ENCODE results near the gene SMIM9. TPM values are rescaled to one million over a fixed set of nuclear protein-coding genes. Genes with fewer than 3 reads are reported as not detected.

The SMIM9 gene
- total RNA-seq, 1 experiment from 2014 or later: not detected

DNA sequence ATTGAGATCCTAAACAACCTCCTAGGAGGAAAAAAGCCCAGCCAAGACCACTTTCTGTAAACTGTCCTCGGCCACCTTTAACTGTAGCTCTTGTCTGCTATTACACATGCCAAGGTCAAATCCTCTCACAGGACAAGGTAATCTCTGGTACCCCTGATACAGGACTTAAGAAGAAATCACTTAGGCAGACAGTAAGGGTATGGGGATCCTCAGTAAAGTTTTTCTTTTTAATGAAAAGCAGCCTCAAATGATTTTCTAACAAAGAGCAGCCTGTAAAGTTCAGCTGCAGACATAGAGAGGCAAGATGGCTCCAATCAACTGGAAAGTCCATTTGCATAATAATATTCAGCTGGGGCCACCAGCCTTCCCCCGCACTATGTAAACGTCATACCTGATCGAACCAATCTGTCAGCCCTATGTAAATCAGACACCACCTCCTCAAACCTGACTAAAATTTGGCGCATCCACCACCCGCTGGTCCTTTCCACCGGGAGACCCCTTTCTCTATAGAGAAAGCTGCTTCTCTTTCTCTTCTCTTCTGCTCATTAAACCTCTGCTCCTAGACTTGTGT is 14.6 kb downstream of the SMIM9 start:
- Mint-ChIP-seq H3K27me3 (ENCODE audit: low read depth) (no peaks in the 10 kb centered on the region), H3K4me3 (peak overlapping the region; percentile 36), H3K36me3 (peaks cover 10% of the 10 kb centered on the region), H3K4me1 (peaks cover 39% of the 10 kb centered on the region), H3K27ac (peak overlapping the region; percentile 95), H3K9me3 (peaks cover 8% of the 10 kb centered on the region)
- POLR2A ChIA-PET: no interaction called here
- CTCF ChIA-PET: no interaction called here
- TF ChIP-seq ZNF423 (CRISPR knock-in tag; IDR thresholded peaks at IDR 0.05) (no peak), ZNF232 (CRISPR knock-in tag; IDR thresholded peaks at IDR 0.05) (no peak), ETV6 (CRISPR knock-in tag; IDR thresholded peaks at IDR 0.05) (no peak), MXD4 (CRISPR knock-in tag; IDR thresholded peaks at IDR 0.05; ENCODE audit: borderline replicate concordance) (no peak), ZBTB21 (CRISPR knock-in tag; IDR thresholded peaks at IDR 0.05; ENCODE audit: borderline replicate concordance) (no peak), TEAD4 (CRISPR knock-in tag; IDR thresholded peaks at IDR 0.05) (no peak), ZNF121 (CRISPR knock-in tag; IDR thresholded peaks at IDR 0.05) (no peak), TP53 (CRISPR knock-in tag; IDR thresholded peaks at IDR 0.05) (no peak)
- TF ChIP-seq, protein P1, sequence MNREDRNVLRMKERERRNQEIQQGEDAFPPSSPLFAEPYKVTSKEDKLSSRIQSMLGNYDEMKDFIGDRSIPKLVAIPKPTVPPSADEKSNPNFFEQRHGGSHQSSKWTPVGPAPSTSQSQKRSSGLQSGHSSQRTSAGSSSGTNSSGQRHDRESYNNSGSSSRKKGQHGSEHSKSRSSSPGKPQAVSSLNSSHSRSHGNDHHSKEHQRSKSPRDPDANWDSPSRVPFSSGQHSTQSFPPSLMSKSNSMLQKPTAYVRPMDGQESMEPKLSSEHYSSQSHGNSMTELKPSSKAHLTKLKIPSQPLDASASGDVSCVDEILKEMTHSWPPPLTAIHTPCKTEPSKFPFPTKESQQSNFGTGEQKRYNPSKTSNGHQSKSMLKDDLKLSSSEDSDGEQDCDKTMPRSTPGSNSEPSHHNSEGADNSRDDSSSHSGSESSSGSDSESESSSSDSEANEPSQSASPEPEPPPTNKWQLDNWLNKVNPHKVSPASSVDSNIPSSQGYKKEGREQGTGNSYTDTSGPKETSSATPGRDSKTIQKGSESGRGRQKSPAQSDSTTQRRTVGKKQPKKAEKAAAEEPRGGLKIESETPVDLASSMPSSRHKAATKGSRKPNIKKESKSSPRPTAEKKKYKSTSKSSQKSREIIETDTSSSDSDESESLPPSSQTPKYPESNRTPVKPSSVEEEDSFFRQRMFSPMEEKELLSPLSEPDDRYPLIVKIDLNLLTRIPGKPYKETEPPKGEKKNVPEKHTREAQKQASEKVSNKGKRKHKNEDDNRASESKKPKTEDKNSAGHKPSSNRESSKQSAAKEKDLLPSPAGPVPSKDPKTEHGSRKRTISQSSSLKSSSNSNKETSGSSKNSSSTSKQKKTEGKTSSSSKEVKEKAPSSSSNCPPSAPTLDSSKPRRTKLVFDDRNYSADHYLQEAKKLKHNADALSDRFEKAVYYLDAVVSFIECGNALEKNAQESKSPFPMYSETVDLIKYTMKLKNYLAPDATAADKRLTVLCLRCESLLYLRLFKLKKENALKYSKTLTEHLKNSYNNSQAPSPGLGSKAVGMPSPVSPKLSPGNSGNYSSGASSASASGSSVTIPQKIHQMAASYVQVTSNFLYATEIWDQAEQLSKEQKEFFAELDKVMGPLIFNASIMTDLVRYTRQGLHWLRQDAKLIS (CRISPR knock-in tag; IDR thresholded peaks at IDR 0.05; ENCODE audit: borderline replicate concordance): no peak
- DNase-seq (ENCODE audit: low spot score): no peak
- ATAC-seq: peak; percentile 61

DNA sequence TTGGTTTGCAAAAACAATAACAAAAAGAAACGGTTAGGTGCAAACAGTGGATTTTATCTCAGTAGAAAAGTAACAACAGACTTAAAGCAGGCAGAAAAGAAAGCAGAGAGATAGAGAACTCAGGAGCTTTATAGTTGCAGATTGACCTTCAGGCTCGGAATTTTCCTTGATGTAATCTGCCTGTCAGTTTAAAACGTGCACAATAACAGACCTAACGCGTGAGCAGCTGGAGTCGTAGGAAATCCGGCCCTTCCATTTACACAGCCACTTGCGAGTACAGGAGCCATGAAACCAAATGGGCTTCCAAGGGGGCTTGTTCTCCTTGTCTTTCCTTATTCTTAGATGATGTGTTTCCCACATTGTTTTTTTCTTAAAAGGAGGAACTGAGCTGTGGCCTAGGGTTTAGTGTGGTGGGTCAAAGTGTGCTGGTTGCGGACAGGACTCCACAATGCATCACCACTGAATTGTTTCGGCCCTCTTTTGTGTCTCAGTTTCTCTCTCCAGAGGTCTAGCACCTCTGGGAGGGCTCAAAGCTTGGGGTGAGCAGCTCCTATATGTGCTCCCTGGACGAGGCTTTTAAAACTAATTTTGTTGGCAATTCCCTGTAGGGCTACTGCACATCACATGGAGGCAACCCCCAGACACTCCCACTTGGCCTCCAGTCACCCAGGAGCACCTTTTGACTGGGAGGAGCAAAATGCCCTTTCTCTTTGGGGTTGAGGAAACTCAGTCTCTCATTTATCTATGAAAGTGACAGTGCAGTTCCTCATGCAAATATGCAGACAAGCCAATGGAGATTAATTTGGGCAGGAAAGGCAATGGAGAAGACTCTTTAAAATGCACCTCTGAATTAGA is 15.3 kb downstream of the SMIM9 start:
- H3K27ac Mint-ChIP-seq: peak overlapping the region; percentile 63; the same call in 1 of the 2 replicates
- ChIA-PET CTCF (no interaction called here), POLR2A (no interaction called here)
- no peak overlapping the region; the same call in 1 of the 2 replicates for H3K4me3 Mint-ChIP-seq
- ATAC-seq: no peak
- H3K36me3 Mint-ChIP-seq: peaks cover 10% of the 10 kb centered on the region
- H3K27me3 Mint-ChIP-seq (ENCODE audit: low read depth): no peaks in the 10 kb centered on the region
- peaks cover 42% of the 10 kb centered on the region for H3K4me1 Mint-ChIP-seq
- H3K9me3 Mint-ChIP-seq: peaks cover 8% of the 10 kb centered on the region
- no peak for DNase-seq (ENCODE audit: low spot score)
- TF ChIP-seq ZNF317 (CRISPR knock-in tag; IDR thresholded peaks at IDR 0.05; ENCODE audit: borderline replicate concordance, low read depth): no peak
- no peak for TF ChIP-seq MYBL2 (CRISPR knock-in tag; IDR thresholded peaks at IDR 0.05)
- TF ChIP-seq, protein P2, sequence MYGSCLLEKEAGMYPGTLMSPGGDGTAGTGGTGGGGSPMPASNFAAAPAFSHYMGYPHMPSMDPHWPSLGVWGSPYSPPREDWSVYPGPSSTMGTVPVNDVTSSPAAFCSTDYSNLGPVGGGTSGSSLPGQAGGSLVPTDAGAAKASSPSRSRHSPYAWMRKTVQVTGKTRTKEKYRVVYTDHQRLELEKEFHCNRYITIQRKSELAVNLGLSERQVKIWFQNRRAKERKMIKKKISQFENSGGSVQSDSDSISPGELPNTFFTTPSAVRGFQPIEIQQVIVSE (CRISPR knock-in tag; IDR thresholded peaks at IDR 0.05; ENCODE audit: borderline replicate concordance): no peak
- TF ChIP-seq MXD4 (CRISPR knock-in tag; IDR thresholded peaks at IDR 0.05; ENCODE audit: borderline replicate concordance): no peak
- TF ChIP-seq, protein P3, sequence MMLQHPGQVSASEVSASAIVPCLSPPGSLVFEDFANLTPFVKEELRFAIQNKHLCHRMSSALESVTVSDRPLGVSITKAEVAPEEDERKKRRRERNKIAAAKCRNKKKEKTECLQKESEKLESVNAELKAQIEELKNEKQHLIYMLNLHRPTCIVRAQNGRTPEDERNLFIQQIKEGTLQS (CRISPR knock-in tag; conservative IDR thresholded peaks at IDR 0.05): no peak
- TF ChIP-seq, protein P4, sequence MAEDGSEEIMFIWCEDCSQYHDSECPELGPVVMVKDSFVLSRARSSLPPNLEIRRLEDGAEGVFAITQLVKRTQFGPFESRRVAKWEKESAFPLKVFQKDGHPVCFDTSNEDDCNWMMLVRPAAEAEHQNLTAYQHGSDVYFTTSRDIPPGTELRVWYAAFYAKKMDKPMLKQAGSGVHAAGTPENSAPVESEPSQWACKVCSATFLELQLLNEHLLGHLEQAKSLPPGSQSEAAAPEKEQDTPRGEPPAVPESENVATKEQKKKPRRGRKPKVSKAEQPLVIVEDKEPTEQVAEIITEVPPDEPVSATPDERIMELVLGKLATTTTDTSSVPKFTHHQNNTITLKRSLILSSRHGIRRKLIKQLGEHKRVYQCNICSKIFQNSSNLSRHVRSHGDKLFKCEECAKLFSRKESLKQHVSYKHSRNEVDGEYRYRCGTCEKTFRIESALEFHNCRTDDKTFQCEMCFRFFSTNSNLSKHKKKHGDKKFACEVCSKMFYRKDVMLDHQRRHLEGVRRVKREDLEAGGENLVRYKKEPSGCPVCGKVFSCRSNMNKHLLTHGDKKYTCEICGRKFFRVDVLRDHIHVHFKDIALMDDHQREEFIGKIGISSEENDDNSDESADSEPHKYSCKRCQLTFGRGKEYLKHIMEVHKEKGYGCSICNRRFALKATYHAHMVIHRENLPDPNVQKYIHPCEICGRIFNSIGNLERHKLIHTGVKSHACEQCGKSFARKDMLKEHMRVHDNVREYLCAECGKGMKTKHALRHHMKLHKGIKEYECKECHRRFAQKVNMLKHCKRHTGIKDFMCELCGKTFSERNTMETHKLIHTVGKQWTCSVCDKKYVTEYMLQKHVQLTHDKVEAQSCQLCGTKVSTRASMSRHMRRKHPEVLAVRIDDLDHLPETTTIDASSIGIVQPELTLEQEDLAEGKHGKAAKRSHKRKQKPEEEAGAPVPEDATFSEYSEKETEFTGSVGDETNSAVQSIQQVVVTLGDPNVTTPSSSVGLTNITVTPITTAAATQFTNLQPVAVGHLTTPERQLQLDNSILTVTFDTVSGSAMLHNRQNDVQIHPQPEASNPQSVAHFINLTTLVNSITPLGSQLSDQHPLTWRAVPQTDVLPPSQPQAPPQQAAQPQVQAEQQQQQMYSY (CRISPR knock-in tag; IDR thresholded peaks at IDR 0.05): no peak
- TF ChIP-seq, protein P5, sequence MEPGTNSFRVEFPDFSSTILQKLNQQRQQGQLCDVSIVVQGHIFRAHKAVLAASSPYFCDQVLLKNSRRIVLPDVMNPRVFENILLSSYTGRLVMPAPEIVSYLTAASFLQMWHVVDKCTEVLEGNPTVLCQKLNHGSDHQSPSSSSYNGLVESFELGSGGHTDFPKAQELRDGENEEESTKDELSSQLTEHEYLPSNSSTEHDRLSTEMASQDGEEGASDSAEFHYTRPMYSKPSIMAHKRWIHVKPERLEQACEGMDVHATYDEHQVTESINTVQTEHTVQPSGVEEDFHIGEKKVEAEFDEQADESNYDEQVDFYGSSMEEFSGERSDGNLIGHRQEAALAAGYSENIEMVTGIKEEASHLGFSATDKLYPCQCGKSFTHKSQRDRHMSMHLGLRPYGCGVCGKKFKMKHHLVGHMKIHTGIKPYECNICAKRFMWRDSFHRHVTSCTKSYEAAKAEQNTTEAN (CRISPR knock-in tag; IDR thresholded peaks at IDR 0.05): no peak
- no peak for TF ChIP-seq SOX15 (CRISPR knock-in tag; IDR thresholded peaks at IDR 0.05)
- TF ChIP-seq CREM (CRISPR knock-in tag; IDR thresholded peaks at IDR 0.05): no peak
- no peak for TF ChIP-seq HMGA2 (CRISPR knock-in tag; IDR thresholded peaks at IDR 0.05)
- TF ChIP-seq JUN (CRISPR knock-in tag; IDR thresholded peaks at IDR 0.05): no peak
- TF ChIP-seq ZNF671 (CRISPR knock-in tag; IDR thresholded peaks at IDR 0.05): no peak
- TF ChIP-seq RELA (CRISPR knock-in tag; IDR thresholded peaks at IDR 0.05; ENCODE audit: borderline replicate concordance): no peak
- TF ChIP-seq, protein P6, sequence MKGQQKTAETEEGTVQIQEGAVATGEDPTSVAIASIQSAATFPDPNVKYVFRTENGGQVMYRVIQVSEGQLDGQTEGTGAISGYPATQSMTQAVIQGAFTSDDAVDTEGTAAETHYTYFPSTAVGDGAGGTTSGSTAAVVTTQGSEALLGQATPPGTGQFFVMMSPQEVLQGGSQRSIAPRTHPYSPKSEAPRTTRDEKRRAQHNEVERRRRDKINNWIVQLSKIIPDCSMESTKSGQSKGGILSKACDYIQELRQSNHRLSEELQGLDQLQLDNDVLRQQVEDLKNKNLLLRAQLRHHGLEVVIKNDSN (CRISPR knock-in tag; IDR thresholded peaks at IDR 0.05): no peak
- TF ChIP-seq CBFB (CRISPR knock-in tag; IDR thresholded peaks at IDR 0.05; ENCODE audit: low read depth): no peak
- no peak for TF ChIP-seq ZNF396 (CRISPR knock-in tag; IDR thresholded peaks at IDR 0.05; ENCODE audit: borderline replicate concordance)
- no peak for TF ChIP-seq ATF1 (CRISPR knock-in tag; IDR thresholded peaks at IDR 0.05)
